ENCODE results near the gene KIAA1671.
A peak's percentile ranks its signal among the peaks of the same experiment; 100 is the strongest.

The KIAA1671 gene

DNA sequence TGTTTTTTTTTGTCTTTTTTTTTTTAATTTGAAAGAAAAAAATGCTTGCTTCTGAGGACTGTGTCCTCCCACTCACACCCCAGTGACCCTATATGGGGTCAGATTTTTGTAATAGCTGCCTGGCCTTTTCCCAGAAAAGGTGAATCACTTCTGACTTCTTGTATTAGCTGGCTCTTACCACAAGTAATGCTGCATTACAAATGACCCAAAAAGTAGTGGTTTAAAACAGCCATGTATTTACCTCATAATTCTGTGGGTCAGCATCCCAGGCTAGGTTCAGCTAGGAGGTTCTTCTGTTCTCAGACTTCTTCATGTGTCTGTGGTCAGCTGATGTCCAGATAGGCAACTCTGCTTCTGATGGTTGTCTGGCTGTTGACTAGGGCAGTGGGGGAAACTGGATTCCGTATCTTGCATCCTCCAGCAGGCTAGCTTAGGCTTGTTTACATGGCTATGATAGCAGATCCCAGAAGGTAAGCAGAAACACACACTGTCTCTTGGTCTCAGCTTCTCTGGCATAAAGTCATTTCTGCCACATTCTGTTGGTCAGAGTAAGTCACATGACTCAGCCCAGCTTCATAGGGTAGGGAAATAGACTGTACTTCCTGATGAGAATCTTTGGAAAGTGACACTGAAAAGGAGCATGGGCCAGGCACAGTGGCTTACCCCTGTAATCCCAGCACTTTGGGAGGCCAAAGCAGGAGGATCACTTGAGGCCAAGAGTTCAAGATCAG is 25.5 kb upstream of the KIAA1671 start:
- H3K4me3 ChIP-seq (ENCODE audit: low read depth, low read length) = no peak overlapping the region
- in situ Hi-C loops (cut with HindIII; ENCODE audit: low sequenced_read_pairs) = no loop called here
- TF ChIP-seq, protein P1, sequence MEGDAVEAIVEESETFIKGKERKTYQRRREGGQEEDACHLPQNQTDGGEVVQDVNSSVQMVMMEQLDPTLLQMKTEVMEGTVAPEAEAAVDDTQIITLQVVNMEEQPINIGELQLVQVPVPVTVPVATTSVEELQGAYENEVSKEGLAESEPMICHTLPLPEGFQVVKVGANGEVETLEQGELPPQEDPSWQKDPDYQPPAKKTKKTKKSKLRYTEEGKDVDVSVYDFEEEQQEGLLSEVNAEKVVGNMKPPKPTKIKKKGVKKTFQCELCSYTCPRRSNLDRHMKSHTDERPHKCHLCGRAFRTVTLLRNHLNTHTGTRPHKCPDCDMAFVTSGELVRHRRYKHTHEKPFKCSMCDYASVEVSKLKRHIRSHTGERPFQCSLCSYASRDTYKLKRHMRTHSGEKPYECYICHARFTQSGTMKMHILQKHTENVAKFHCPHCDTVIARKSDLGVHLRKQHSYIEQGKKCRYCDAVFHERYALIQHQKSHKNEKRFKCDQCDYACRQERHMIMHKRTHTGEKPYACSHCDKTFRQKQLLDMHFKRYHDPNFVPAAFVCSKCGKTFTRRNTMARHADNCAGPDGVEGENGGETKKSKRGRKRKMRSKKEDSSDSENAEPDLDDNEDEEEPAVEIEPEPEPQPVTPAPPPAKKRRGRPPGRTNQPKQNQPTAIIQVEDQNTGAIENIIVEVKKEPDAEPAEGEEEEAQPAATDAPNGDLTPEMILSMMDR (IDR thresholded peaks at IDR 0.05; ENCODE audit: low read depth, low read length) = no peak
- peak; percentile 71 for DNase-seq (ENCODE audit: low read depth, low spot score)

DNA sequence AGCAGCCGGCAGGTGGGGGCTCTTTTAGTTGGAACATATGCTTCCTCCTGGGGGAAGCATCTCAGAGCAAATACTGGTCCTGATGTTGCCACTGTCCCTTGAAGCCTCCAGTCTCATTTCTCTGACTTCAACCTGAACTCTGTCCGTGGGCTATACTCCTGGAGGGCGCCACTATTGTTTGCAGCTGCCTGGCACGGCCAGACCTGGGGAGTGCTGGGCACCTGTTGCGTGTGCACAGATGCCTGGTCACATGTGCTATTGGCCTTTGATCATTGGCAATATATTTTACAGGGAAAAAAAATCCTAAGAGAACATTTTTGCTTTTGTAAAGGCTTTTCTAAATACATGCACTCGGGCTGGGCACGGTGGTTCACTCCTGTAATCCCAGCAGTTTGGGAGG is 24.2 kb upstream of the KIAA1671 start:
- TF ChIP-seq, protein P1 (IDR thresholded peaks at IDR 0.05; ENCODE audit: low read depth, low read length) = no peak
- in situ Hi-C loops (cut with HindIII; ENCODE audit: low sequenced_read_pairs) = no loop called here
- no peak for DNase-seq (ENCODE audit: low read depth, low spot score)
- H3K4me3 ChIP-seq (ENCODE audit: low read depth, low read length) = no peak overlapping the region

DNA sequence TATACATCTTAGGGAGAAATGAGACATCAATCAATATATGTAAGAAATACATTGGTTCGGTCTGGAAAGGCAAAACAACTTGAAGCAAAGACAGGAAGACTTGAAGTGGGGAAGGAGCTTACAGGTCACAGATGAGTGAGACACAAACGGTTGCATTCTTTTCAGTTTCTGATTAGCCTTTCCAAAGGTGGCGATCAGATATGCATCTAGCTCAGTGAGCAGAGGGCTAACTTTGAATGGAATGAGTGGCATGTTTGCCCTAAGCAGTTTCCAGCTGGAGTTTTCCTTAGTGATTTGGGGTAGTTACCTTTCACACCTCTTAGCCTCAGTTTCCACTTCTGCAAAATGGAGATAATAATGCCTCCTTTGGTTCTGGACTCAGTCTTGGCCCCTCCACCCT is 21.8 kb upstream of the KIAA1671 start:
- in situ Hi-C loops (cut with HindIII; ENCODE audit: low sequenced_read_pairs) = no loop called here
- TF ChIP-seq, protein P1 (IDR thresholded peaks at IDR 0.05; ENCODE audit: low read depth, low read length) = no peak
- DNase-seq (ENCODE audit: low read depth, low spot score) = no peak
- no peak overlapping the region for H3K4me3 ChIP-seq (ENCODE audit: low read depth, low read length)

- no peak overlapping the region for H3K4me3 ChIP-seq (ENCODE audit: low read depth, low read length)
- in situ Hi-C loops (cut with HindIII; ENCODE audit: low sequenced_read_pairs) = no loop called here
- TF ChIP-seq, protein P1 (IDR thresholded peaks at IDR 0.05; ENCODE audit: low read depth, low read length) = no peak
- no peak for DNase-seq (ENCODE audit: low read depth, low spot score)
Observed at GRCh38 chr22:24935771-24936483, 16.6 kb upstream of the KIAA1671 start.

DNA sequence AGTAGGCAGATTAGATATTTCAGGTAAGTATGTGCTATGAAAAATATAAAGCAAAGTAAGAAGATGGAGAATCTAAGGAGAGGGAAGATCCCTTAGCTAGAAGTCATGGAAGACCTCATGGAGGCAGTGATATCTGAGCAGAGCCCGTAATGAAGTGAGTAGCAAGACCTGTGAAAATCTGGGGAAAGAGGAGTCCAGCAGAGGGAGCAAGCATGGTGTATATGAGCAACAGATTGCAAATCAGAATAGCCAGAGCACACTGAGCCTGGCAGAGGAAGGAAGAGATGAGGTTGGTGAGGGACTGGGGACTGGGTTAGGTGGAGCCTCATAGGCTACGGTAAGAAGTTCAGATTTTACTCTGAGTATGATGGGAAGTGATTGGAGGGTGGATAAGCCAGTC is 15.4 kb upstream of the KIAA1671 start:
- H3K4me3 ChIP-seq (ENCODE audit: low read depth, low read length) = no peak overlapping the region
- TF ChIP-seq, protein P1 (IDR thresholded peaks at IDR 0.05; ENCODE audit: low read depth, low read length) = peak; percentile 54
- in situ Hi-C loops (cut with HindIII; ENCODE audit: low sequenced_read_pairs) = no loop called here
- DNase-seq (ENCODE audit: low read depth, low spot score) = peak; percentile 20

DNA sequence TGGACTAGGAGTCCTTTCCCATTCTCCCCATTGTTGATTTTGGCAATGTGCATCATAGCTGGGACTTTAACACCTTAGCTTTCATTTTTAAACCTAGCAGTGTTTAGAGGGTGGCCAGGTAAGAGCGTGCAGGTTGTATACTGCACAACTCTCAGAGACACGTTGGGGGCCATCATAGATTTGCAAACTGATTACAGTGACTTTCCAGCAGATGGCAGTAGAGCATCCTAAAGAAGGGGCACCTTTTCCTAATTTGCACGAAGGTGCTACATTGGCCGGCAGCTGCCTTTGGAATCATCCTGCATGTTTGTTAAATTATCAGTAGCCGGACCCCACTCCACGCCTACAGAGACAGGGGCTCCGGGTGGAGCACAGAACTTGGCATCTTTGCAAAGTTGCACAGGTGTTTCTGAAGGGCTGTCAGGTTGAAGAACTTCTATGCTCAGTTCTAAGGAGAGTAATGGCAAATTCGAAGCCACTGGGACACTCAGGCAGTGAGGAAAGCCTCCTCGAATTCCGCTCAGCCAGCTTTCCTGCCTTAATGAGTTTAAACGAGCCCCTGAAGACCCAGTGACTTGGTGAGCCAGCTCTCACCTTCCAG is 13.7 kb upstream of the KIAA1671 start:
- in situ Hi-C loops (cut with HindIII; ENCODE audit: low sequenced_read_pairs) = no loop called here
- peak; percentile 32 for DNase-seq (ENCODE audit: low read depth, low spot score)

More for the DNA sequence above, 13.7 kb upstream of the KIAA1671 start:
- TF ChIP-seq, protein P1 (IDR thresholded peaks at IDR 0.05; ENCODE audit: low read depth, low read length) = peak; percentile 79
- no peak overlapping the region for H3K4me3 ChIP-seq (ENCODE audit: low read depth, low read length)

All from astrocyte of the spinal cord (primary cell).